Neural progenitor cell (in vitro differentiated cells): ENCODE results near the gene VPS37B. TPM values are rescaled to one million over a fixed set of nuclear protein-coding genes. Genes with fewer than 3 reads are reported as not detected.

Source experiments
- DNase-seq: peaks from one replicate; pipeline ENCODE4 v3.0.0-alpha.2; 2016; ENCODE audit warnings: low spot score
- H2AFZ ChIP-seq: fragments of 200-600 bp; sonication (generic); replicated peaks from 2 replicates; pipeline ENCODE4 v1.6.1; 2016; ENCODE audit warnings: antibody characterized with exemption
- H3F3A ChIP-seq: fragments of 200-600 bp; sonication (generic); 2 replicates; pipeline ENCODE4 v1.6.1; 2016; ENCODE audit warnings: antibody characterized with exemption, low read depth
- H3K27ac ChIP-seq: fragments of 200-600 bp; sonication (generic); 2 replicates; pipeline ENCODE4 v1.5.1; 2016; ENCODE audit warnings: mild to moderate bottlenecking
- H3K27me3 ChIP-seq: fragments of 200-600 bp; sonication (generic); 2 replicates; pipeline ENCODE4 v1.6.1; 2016; ENCODE audit warnings: mild to moderate bottlenecking, moderate library complexity
- H3K36me3 ChIP-seq: fragments of 200-600 bp; sonication (generic); 2 replicates; pipeline ENCODE4 v1.5.1; 2016
- H3K4me1 ChIP-seq: fragments of 200-600 bp; sonication (generic); 2 replicates; pipeline ENCODE4 v1.6.1; 2016; ENCODE audit warnings: mixed run types
- H3K4me2 ChIP-seq: fragments of 200-600 bp; sonication (generic); 2 replicates; pipeline ENCODE4 v1.6.1; 2016
- H3K4me3 ChIP-seq: fragments of 200-600 bp; sonication (generic); 2 replicates; pipeline ENCODE4 v1.5.1; 2016
- H3K79me2 ChIP-seq: fragments of 200-600 bp; sonication (generic); 2 replicates; pipeline ENCODE4 v1.6.1; 2016; ENCODE audit warnings: low read depth
- H3K9ac ChIP-seq: fragments of 200-600 bp; sonication (generic); 2 replicates; pipeline ENCODE4 v1.6.1; 2016
- H3K9me3 ChIP-seq: fragments of 200-600 bp; sonication (generic); 2 replicates; pipeline ENCODE4 v1.5.1; 2016; ENCODE audit warnings: low read depth
- H4K20me1 ChIP-seq: fragments of 200-600 bp; sonication (generic); 2 replicates; pipeline ENCODE4 v1.6.1; 2016; ENCODE audit warnings: low read depth
- H3K27ac Mint-ChIP-seq: 3 replicates; pipeline ENCODE4 v1.8.0; 2021; ENCODE audit warnings: mixed read lengths
- H3K27me3 Mint-ChIP-seq: 2 replicates; pipeline ENCODE4 v1.8.0; 2022; ENCODE audit warnings: low read depth, mild to moderate bottlenecking, inconsistent platforms, moderate library complexity, mixed read lengths; ENCODE audit not compliant: insufficient read depth
- H3K36me3 Mint-ChIP-seq: 3 replicates; pipeline ENCODE4 v1.8.0; 2021; ENCODE audit warnings: mixed read lengths
- H3K4me1 Mint-ChIP-seq: 3 replicates; pipeline ENCODE4 v1.8.0; 2021; ENCODE audit warnings: mixed read lengths
- H3K4me3 Mint-ChIP-seq: 3 replicates; pipeline ENCODE4 v1.8.0; 2021; ENCODE audit warnings: mild to moderate bottlenecking, moderate library complexity, mixed read lengths
- H3K9me3 Mint-ChIP-seq: 3 replicates; pipeline ENCODE4 v1.8.0; 2020; ENCODE audit warnings: mixed read lengths
- CTCF ChIP-seq: fragments of 200-600 bp; sonication (generic); IDR thresholded peaks from 2 replicates; pipeline ENCODE4 v1.5.1; 2017; ENCODE audit warnings: antibody characterized with exemption, mild to moderate bottlenecking
- EZH2 ChIP-seq: fragments of 200-600 bp; sonication (generic); IDR thresholded peaks from 2 replicates; pipeline ENCODE4 v1.6.1; 2017; ENCODE audit warnings: antibody characterized with exemption, mild to moderate bottlenecking, moderate library complexity
- EZH2phosphoT487 ChIP-seq: fragments of 200-600 bp; sonication (generic); IDR thresholded peaks from 2 replicates; pipeline ENCODE4 v1.6.1; 2017; ENCODE audit warnings: antibody characterized with exemption
- total RNA-seq: library from RNA; depleted of rRNA; stranded (reverse); fragments of >200 nt; gene quantifications from 2 replicates; pipeline ENCODE4 v1.2.3, GENCODE V29; 2015; ENCODE audit warnings: low replicate concordance

The VPS37B gene
- total RNA-seq, 1 donor from 2014 or later: 19.4 TPM

GRCh38 chr12:122870867-122871664, 24.9 kb downstream of the VPS37B start:
- H3F3A ChIP-seq: peaks cover 41% of the 10 kb centered on the region
- H3K27ac ChIP-seq: no peak overlapping the region
- peaks cover 20% of the 10 kb centered on the region for H3K36me3 Mint-ChIP-seq
- H3K9ac ChIP-seq: no peak overlapping the region
- H3K79me2 ChIP-seq: no peaks in the 10 kb centered on the region
- H3K9me3 Mint-ChIP-seq: no peaks in the 10 kb centered on the region
- H3K27me3 ChIP-seq: peaks cover 90% of the 10 kb centered on the region
- peaks cover 34% of the 10 kb centered on the region for H3K4me1 ChIP-seq
- H3K4me1 Mint-ChIP-seq: peaks cover 60% of the 10 kb centered on the region
- peak overlapping the region; percentile 77 for H3K4me3 Mint-ChIP-seq
- peak overlapping the region; percentile 76 for H3K4me2 ChIP-seq
- no peak for TF ChIP-seq EZH2
- no peak for TF ChIP-seq EZH2phosphoT487
- no peak for TF ChIP-seq CTCF
- H2AFZ ChIP-seq: no peak overlapping the region
- peaks cover 94% of the 10 kb centered on the region for H4K20me1 ChIP-seq
- peak overlapping the region; percentile 98 for H3K27ac Mint-ChIP-seq
- peak overlapping the region; percentile 32 for H3K4me3 ChIP-seq
- H3K27me3 Mint-ChIP-seq: peaks cover 9% of the 10 kb centered on the region
- no peaks in the 10 kb centered on the region for H3K9me3 ChIP-seq
- H3K36me3 ChIP-seq: no peaks in the 10 kb centered on the region
- DNase-seq: peak; percentile 80

GRCh38 chr12:122870163-122870842, 25.6 kb downstream of the VPS37B start:
- Histone ChIP-seq H3K79me2 (no peaks in the 10 kb centered on the region), H2AFZ (no peak overlapping the region), H3F3A (peaks cover 39% of the 10 kb centered on the region), H3K4me3 (no peak overlapping the region), H3K27me3 (peaks cover 83% of the 10 kb centered on the region), H3K36me3 (no peaks in the 10 kb centered on the region), H3K9ac (no peak overlapping the region), H3K9me3 (no peaks in the 10 kb centered on the region), H3K4me2 (peak overlapping the region; percentile 76), H3K27ac (no peak overlapping the region), H4K20me1 (peaks cover 94% of the 10 kb centered on the region), H3K4me1 (peaks cover 30% of the 10 kb centered on the region)
- H3K4me1 Mint-ChIP-seq: peaks cover 54% of the 10 kb centered on the region
- no peak overlapping the region for H3K27ac Mint-ChIP-seq
- H3K4me3 Mint-ChIP-seq: no peak overlapping the region
- peaks cover 9% of the 10 kb centered on the region for H3K27me3 Mint-ChIP-seq
- DNase-seq: no peak
- peaks cover 20% of the 10 kb centered on the region for H3K36me3 Mint-ChIP-seq
- H3K9me3 Mint-ChIP-seq: no peaks in the 10 kb centered on the region
- no peak for TF ChIP-seq EZH2phosphoT487
- no peak for TF ChIP-seq EZH2
- TF ChIP-seq CTCF: no peak

DNA sequence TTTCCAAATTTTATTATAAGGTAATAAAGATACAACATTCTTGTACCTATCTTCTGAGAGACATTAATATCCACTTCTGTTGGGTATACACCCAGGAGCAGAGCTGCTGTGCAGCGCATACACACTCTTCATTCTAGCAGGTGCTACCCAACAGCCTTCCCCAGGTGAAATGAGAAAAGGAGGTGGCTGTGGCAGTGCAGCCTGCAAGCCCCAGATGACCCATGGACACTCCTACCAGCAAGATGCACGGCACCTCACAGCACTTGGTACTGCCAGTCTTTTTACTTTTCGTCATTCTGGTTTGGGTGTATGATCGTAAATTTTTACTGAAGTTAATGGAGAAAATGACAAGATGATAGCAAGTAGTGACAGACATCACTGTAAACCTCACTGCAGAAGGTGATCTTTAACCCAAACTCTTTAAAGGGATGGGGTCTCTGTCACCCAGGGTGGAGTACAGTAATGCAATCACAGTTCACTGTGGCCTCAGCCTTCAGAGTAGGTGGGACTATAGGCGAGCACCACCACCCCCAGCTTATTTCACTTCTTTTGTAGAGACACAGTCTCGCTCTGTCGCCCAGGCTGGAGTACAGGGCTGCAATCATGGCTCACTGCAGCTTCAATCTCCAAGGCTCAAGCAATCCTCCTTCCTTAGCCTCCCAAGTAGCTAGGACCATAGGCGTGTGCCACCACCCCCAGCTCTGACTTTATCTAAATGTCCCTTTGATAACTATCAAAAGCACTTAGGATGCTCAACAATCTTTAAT, 26.5 kb downstream of the VPS37B start:
- DNase-seq: no peak
- H3K27me3 ChIP-seq: peaks cover 74% of the 10 kb centered on the region
- no peaks in the 10 kb centered on the region for H3K79me2 ChIP-seq
- H3K4me2 ChIP-seq: no peak overlapping the region
- Mint-ChIP-seq H3K27me3 (peaks cover 14% of the 10 kb centered on the region), H3K4me1 (peaks cover 50% of the 10 kb centered on the region), H3K27ac (no peak overlapping the region), H3K36me3 (peaks cover 21% of the 10 kb centered on the region), H3K4me3 (no peak overlapping the region), H3K9me3 (no peaks in the 10 kb centered on the region)
- no peaks in the 10 kb centered on the region for H3K9me3 ChIP-seq
- TF ChIP-seq EZH2: no peak
- TF ChIP-seq EZH2phosphoT487: no peak
- TF ChIP-seq CTCF: no peak
- no peak overlapping the region for H3K4me3 ChIP-seq
- no peak overlapping the region for H2AFZ ChIP-seq
- no peaks in the 10 kb centered on the region for H3K36me3 ChIP-seq
- H3K4me1 ChIP-seq: peaks cover 30% of the 10 kb centered on the region
- H3K9ac ChIP-seq: no peak overlapping the region
- no peak overlapping the region for H3K27ac ChIP-seq
- H4K20me1 ChIP-seq: peaks cover 87% of the 10 kb centered on the region
- peaks cover 37% of the 10 kb centered on the region for H3F3A ChIP-seq
